Progenitor cell of endocrine pancreas (in vitro differentiated cells): ENCODE results near the gene THOP1. TPM values are rescaled to one million over a fixed set of nuclear protein-coding genes. Genes with fewer than 3 reads are reported as not detected.

Experiments used
- DNase-seq: peaks from one replicate; pipeline ENCODE4 v3.0.0; 2021; ENCODE audit warnings: low spot score; ENCODE audit not compliant: unreplicated experiment
- H3K27ac Mint-ChIP-seq: 2 replicates; pipeline ENCODE4 v1.8.0; 2021; ENCODE audit warnings: mild to moderate bottlenecking, moderate library complexity, mixed read lengths
- H3K27me3 Mint-ChIP-seq: 2 replicates; pipeline ENCODE4 v1.8.0; 2021; ENCODE audit warnings: mixed read lengths
- H3K36me3 Mint-ChIP-seq: 2 replicates; pipeline ENCODE4 v1.8.0; 2022; ENCODE audit warnings: mixed read lengths; ENCODE audit not compliant: insufficient read depth
- H3K4me1 Mint-ChIP-seq: 2 replicates; pipeline ENCODE4 v1.8.0; 2021; ENCODE audit warnings: low read depth, mixed read lengths
- H3K4me3 Mint-ChIP-seq: 2 replicates; pipeline ENCODE4 v1.8.0; 2021; ENCODE audit warnings: low read depth, mild to moderate bottlenecking, moderate library complexity, mixed read lengths
- H3K9me3 Mint-ChIP-seq: 2 replicates; pipeline ENCODE4 v1.8.0; 2021; ENCODE audit warnings: low read depth, mixed read lengths
- CTCF ChIP-seq: fragments of 200-600 bp; sonication (generic); IDR thresholded peaks from one replicate; pipeline ENCODE4 v1.5.0; 2021; ENCODE audit warnings: antibody characterized with exemption, mild to moderate bottlenecking; ENCODE audit not compliant: unreplicated experiment
- total RNA-seq: library from RNA; stranded (reverse); gene quantifications from 2 replicates; pipeline ENCODE4 v1.2.1, GENCODE V29; 2021

Gene THOP1
- total RNA-seq, 1 donor from 2014 or later: 108 TPM

GRCh38 chr19:2809387-2810140, 24.3 kb downstream of the THOP1 start:
- H3K4me1 Mint-ChIP-seq: no peaks in the 10 kb centered on the region
- no peak overlapping the region for H3K27ac Mint-ChIP-seq
- H3K4me3 Mint-ChIP-seq: no peak overlapping the region
- no peak for DNase-seq
- H3K36me3 Mint-ChIP-seq: peaks cover 8% of the 10 kb centered on the region
- no peaks in the 10 kb centered on the region for H3K9me3 Mint-ChIP-seq
- no peak for TF ChIP-seq CTCF
- no peaks in the 10 kb centered on the region for H3K27me3 Mint-ChIP-seq

- no peak for TF ChIP-seq CTCF
- Mint-ChIP-seq H3K9me3 (no peaks in the 10 kb centered on the region), H3K4me1 (no peaks in the 10 kb centered on the region), H3K27me3 (no peaks in the 10 kb centered on the region), H3K27ac (no peak overlapping the region), H3K36me3 (peaks cover 8% of the 10 kb centered on the region), H3K4me3 (no peak overlapping the region)
- DNase-seq: no peak
Observed at GRCh38 chr19:2810141-2811091, 25.1 kb downstream of the THOP1 start.

GRCh38 chr19:2811221-2811722, 26.0 kb downstream of the THOP1 start:
- Mint-ChIP-seq H3K27ac (no peak overlapping the region), H3K4me3 (no peak overlapping the region), H3K27me3 (no peaks in the 10 kb centered on the region), H3K36me3 (peaks cover 6% of the 10 kb centered on the region), H3K4me1 (no peaks in the 10 kb centered on the region), H3K9me3 (no peaks in the 10 kb centered on the region)
- TF ChIP-seq CTCF: no peak
- DNase-seq: no peak

GRCh38 chr19:2811735-2812413, 26.6 kb downstream of the THOP1 start:
- Mint-ChIP-seq H3K27ac (no peak overlapping the region), H3K4me3 (no peak overlapping the region), H3K27me3 (no peaks in the 10 kb centered on the region), H3K4me1 (no peaks in the 10 kb centered on the region), H3K9me3 (no peaks in the 10 kb centered on the region), H3K36me3 (peaks cover 6% of the 10 kb centered on the region)
- TF ChIP-seq CTCF: no peak
- no peak for DNase-seq
